ENCODE results near the gene ATRNL1. TPM values are rescaled to one million over a fixed set of nuclear protein-coding genes. Genes with fewer than 3 reads are reported as not detected.

Gene ATRNL1
- total RNA-seq, 1 donor from 2014 or later, result 66.0 TPM

GRCh38 chr10:115624448-115624847 lies 531.3 kb downstream of the ATRNL1 start:
- no peak for DNase-seq (ENCODE audit: low spot score)
- no peak overlapping the region for H3K4me3 Mint-ChIP-seq (ENCODE audit: unreplicated experiment)

DNA sequence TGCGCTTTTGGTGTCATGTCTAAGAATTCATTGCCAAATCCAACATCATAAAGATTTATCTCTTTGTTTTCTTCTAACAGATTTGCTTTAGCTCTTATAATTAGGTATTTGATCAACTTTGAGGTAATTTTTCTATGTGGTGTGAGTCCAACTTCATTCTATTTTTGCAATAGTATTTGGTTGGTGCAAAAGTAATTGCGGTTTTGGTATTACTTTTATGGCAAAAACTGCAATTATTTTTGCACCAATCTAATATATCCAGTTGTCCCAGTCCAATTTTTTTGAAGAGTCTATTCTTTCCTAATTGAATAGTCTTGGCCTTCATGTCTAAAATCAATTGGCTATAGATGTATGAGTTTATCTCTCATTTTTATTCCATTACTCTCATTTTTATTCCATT lies 535.5 kb downstream of the ATRNL1 start:
- Mint-ChIP-seq H3K27me3 (ENCODE audit: low read depth) (no peaks in the 10 kb centered on the region), H3K9me3 (ENCODE audit: low read depth) (no peaks in the 10 kb centered on the region), H3K4me3 (ENCODE audit: unreplicated experiment) (no peak overlapping the region), H3K4me1 (ENCODE audit: low read depth) (no peaks in the 10 kb centered on the region), H3K36me3 (ENCODE audit: low read depth) (no peaks in the 10 kb centered on the region), H3K27ac (ENCODE audit: unreplicated experiment) (no peak overlapping the region)
- DNase-seq (ENCODE audit: low spot score), result no peak
- TF ChIP-seq, protein P1, sequence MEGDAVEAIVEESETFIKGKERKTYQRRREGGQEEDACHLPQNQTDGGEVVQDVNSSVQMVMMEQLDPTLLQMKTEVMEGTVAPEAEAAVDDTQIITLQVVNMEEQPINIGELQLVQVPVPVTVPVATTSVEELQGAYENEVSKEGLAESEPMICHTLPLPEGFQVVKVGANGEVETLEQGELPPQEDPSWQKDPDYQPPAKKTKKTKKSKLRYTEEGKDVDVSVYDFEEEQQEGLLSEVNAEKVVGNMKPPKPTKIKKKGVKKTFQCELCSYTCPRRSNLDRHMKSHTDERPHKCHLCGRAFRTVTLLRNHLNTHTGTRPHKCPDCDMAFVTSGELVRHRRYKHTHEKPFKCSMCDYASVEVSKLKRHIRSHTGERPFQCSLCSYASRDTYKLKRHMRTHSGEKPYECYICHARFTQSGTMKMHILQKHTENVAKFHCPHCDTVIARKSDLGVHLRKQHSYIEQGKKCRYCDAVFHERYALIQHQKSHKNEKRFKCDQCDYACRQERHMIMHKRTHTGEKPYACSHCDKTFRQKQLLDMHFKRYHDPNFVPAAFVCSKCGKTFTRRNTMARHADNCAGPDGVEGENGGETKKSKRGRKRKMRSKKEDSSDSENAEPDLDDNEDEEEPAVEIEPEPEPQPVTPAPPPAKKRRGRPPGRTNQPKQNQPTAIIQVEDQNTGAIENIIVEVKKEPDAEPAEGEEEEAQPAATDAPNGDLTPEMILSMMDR (IDR thresholded peaks at IDR 0.05), result no peak

More at GRCh38 chr10:115624448-115624847, 531.3 kb downstream of the ATRNL1 start:
- H3K9me3 Mint-ChIP-seq (ENCODE audit: low read depth), result peaks cover 4% of the 10 kb centered on the region
- TF ChIP-seq, protein P1 (IDR thresholded peaks at IDR 0.05), result no peak
- no peaks in the 10 kb centered on the region for H3K4me1 Mint-ChIP-seq (ENCODE audit: low read depth)
- H3K27me3 Mint-ChIP-seq (ENCODE audit: low read depth), result no peaks in the 10 kb centered on the region
- peaks cover 1% of the 10 kb centered on the region for H3K36me3 Mint-ChIP-seq (ENCODE audit: low read depth)
- H3K27ac Mint-ChIP-seq (ENCODE audit: unreplicated experiment), result no peak overlapping the region

- no peak for DNase-seq (ENCODE audit: low spot score)
- no peaks in the 10 kb centered on the region for H3K27me3 Mint-ChIP-seq (ENCODE audit: low read depth)
- no peak overlapping the region for H3K27ac Mint-ChIP-seq (ENCODE audit: unreplicated experiment)
- TF ChIP-seq, protein P1 (IDR thresholded peaks at IDR 0.05), result no peak
- H3K9me3 Mint-ChIP-seq (ENCODE audit: low read depth), result peaks cover 2% of the 10 kb centered on the region
- H3K4me1 Mint-ChIP-seq (ENCODE audit: low read depth), result peaks cover 8% of the 10 kb centered on the region
- H3K4me3 Mint-ChIP-seq (ENCODE audit: unreplicated experiment), result no peak overlapping the region
- no peaks in the 10 kb centered on the region for H3K36me3 Mint-ChIP-seq (ENCODE audit: low read depth)
These were observed 545.1 kb downstream of the ATRNL1 start for GRCh38 chr10:115638246-115638645.

DNA sequence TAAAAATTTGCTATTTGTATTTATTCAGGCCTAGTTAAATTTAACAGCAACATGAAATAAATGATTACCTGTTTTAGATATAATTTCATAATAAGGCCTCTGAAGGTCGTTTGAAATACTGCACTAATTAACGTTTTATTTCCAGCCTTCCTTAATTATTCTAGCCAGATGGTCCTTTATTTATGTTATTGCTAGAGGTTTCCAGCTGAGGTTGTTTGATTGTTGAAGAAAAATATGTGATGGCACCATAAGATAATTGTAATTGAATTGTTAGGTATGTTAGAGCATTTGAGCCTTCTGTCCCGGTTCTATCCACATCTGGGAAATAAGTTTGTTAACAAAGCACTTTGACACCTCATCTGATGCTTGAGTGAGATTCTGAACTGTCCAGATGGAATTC lies 556.1 kb downstream of the ATRNL1 start:
- H3K4me3 Mint-ChIP-seq (ENCODE audit: unreplicated experiment), result no peak overlapping the region
- H3K9me3 Mint-ChIP-seq (ENCODE audit: low read depth), result no peaks in the 10 kb centered on the region
- no peaks in the 10 kb centered on the region for H3K27me3 Mint-ChIP-seq (ENCODE audit: low read depth)
- no peak overlapping the region for H3K27ac Mint-ChIP-seq (ENCODE audit: unreplicated experiment)
- TF ChIP-seq, protein P1 (IDR thresholded peaks at IDR 0.05), result no peak
- peaks cover 2% of the 10 kb centered on the region for H3K4me1 Mint-ChIP-seq (ENCODE audit: low read depth)
- no peak for DNase-seq (ENCODE audit: low spot score)
- H3K36me3 Mint-ChIP-seq (ENCODE audit: low read depth), result peaks cover 2% of the 10 kb centered on the region

GRCh38 chr10:115653473-115653872 lies 560.3 kb downstream of the ATRNL1 start:
- H3K27ac Mint-ChIP-seq (ENCODE audit: unreplicated experiment), result no peak overlapping the region
- peaks cover 13% of the 10 kb centered on the region for H3K4me1 Mint-ChIP-seq (ENCODE audit: low read depth)
- no peaks in the 10 kb centered on the region for H3K36me3 Mint-ChIP-seq (ENCODE audit: low read depth)
- DNase-seq (ENCODE audit: low spot score), result no peak
- H3K9me3 Mint-ChIP-seq (ENCODE audit: low read depth), result no peaks in the 10 kb centered on the region
- no peak overlapping the region for H3K4me3 Mint-ChIP-seq (ENCODE audit: unreplicated experiment)
- TF ChIP-seq, protein P1 (IDR thresholded peaks at IDR 0.05), result no peak
- H3K27me3 Mint-ChIP-seq (ENCODE audit: low read depth), result no peaks in the 10 kb centered on the region
